ENCODE data around the gene CCM2. TPM values are rescaled to one million over a fixed set of nuclear protein-coding genes. Genes with fewer than 3 reads are reported as not detected.

Gene CCM2
- total and polyA plus RNA-seq, 2 experiments from 2014 or later: 24.9 to 40.1 TPM

DNA sequence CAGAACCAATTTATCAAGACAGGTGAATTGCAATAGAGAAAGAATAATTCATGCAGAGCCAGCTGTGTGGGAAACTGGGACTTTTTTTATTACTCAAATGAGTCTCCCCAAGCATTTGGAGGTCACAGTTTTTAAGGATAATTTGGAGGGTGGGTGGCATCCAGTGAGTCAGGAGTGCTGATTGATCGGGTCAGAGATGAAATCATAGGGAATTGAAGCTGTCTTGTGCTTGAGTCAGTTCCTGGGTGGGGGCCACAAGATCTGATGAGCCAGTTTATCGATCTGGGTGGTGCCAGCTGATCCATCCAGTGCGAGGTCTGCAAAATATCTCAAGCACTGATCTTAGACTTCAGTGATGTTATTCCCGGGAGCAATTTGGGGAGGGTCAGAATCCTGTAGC, 11.3 kb upstream of the CCM2 start:
- H3K4me3 Mint-ChIP-seq: no peak overlapping the region

More for the DNA sequence above, 11.3 kb upstream of the CCM2 start:
- TF ChIP-seq ZNF331 (CRISPR knock-in tag; IDR thresholded peaks at IDR 0.05; ENCODE audit: low read depth): no peak
- TF ChIP-seq POLR2AphosphoS5 (IDR thresholded peaks at IDR 0.05; ENCODE audit: low read depth): no peak
- no peak for TF ChIP-seq EZH2phosphoT487 (IDR thresholded peaks at IDR 0.05; ENCODE audit: unreplicated experiment)
- TF ChIP-seq, protein P1, sequence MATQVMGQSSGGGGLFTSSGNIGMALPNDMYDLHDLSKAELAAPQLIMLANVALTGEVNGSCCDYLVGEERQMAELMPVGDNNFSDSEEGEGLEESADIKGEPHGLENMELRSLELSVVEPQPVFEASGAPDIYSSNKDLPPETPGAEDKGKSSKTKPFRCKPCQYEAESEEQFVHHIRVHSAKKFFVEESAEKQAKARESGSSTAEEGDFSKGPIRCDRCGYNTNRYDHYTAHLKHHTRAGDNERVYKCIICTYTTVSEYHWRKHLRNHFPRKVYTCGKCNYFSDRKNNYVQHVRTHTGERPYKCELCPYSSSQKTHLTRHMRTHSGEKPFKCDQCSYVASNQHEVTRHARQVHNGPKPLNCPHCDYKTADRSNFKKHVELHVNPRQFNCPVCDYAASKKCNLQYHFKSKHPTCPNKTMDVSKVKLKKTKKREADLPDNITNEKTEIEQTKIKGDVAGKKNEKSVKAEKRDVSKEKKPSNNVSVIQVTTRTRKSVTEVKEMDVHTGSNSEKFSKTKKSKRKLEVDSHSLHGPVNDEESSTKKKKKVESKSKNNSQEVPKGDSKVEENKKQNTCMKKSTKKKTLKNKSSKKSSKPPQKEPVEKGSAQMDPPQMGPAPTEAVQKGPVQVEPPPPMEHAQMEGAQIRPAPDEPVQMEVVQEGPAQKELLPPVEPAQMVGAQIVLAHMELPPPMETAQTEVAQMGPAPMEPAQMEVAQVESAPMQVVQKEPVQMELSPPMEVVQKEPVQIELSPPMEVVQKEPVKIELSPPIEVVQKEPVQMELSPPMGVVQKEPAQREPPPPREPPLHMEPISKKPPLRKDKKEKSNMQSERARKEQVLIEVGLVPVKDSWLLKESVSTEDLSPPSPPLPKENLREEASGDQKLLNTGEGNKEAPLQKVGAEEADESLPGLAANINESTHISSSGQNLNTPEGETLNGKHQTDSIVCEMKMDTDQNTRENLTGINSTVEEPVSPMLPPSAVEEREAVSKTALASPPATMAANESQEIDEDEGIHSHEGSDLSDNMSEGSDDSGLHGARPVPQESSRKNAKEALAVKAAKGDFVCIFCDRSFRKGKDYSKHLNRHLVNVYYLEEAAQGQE (IDR thresholded peaks at IDR 0.05; ENCODE audit: unreplicated experiment): no peak
- TF ChIP-seq, protein P2, sequence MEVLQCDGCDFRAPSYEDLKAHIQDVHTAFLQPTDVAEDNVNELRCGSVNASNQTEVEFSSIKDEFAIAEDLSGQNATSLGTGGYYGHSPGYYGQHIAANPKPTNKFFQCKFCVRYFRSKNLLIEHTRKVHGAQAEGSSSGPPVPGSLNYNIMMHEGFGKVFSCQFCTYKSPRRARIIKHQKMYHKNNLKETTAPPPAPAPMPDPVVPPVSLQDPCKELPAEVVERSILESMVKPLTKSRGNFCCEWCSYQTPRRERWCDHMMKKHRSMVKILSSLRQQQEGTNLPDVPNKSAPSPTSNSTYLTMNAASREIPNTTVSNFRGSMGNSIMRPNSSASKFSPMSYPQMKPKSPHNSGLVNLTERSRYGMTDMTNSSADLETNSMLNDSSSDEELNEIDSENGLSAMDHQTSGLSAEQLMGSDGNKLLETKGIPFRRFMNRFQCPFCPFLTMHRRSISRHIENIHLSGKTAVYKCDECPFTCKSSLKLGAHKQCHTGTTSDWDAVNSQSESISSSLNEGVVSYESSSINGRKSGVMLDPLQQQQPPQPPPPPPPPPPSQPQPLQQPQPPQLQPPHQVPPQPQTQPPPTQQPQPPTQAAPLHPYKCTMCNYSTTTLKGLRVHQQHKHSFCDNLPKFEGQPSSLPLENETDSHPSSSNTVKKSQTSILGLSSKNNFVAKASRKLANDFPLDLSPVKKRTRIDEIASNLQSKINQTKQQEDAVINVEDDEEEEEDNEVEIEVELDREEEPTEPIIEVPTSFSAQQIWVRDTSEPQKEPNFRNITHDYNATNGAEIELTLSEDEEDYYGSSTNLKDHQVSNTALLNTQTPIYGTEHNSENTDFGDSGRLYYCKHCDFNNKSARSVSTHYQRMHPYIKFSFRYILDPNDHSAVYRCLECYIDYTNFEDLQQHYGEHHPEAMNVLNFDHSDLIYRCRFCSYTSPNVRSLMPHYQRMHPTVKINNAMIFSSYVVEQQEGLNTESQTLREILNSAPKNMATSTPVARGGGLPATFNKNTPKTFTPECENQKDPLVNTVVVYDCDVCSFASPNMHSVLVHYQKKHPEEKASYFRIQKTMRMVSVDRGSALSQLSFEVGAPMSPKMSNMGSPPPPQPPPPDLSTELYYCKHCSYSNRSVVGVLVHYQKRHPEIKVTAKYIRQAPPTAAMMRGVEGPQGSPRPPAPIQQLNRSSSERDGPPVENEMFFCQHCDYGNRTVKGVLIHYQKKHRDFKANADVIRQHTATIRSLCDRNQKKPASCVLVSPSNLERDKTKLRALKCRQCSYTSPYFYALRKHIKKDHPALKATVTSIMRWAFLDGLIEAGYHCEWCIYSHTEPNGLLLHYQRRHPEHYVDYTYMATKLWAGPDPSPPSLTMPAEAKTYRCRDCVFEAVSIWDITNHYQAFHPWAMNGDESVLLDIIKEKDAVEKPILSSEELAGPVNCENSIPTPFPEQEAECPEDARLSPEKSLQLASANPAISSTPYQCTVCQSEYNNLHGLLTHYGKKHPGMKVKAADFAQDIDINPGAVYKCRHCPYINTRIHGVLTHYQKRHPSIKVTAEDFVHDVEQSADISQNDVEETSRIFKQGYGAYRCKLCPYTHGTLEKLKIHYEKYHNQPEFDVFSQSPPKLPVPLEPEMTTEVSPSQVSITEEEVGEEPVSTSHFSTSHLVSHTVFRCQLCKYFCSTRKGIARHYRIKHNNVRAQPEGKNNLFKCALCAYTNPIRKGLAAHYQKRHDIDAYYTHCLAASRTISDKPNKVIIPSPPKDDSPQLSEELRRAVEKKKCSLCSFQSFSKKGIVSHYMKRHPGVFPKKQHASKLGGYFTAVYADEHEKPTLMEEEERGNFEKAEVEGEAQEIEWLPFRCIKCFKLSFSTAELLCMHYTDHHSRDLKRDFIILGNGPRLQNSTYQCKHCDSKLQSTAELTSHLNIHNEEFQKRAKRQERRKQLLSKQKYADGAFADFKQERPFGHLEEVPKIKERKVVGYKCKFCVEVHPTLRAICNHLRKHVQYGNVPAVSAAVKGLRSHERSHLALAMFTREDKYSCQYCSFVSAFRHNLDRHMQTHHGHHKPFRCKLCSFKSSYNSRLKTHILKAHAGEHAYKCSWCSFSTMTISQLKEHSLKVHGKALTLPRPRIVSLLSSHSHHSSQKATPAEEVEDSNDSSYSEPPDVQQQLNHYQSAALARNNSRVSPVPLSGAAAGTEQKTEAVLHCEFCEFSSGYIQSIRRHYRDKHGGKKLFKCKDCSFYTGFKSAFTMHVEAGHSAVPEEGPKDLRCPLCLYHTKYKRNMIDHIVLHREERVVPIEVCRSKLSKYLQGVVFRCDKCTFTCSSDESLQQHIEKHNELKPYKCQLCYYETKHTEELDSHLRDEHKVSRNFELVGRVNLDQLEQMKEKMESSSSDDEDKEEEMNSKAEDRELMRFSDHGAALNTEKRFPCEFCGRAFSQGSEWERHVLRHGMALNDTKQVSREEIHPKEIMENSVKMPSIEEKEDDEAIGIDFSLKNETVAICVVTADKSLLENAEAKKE (CRISPR knock-in tag; IDR thresholded peaks at IDR 0.05): no peak
- TF ChIP-seq, protein P3, sequence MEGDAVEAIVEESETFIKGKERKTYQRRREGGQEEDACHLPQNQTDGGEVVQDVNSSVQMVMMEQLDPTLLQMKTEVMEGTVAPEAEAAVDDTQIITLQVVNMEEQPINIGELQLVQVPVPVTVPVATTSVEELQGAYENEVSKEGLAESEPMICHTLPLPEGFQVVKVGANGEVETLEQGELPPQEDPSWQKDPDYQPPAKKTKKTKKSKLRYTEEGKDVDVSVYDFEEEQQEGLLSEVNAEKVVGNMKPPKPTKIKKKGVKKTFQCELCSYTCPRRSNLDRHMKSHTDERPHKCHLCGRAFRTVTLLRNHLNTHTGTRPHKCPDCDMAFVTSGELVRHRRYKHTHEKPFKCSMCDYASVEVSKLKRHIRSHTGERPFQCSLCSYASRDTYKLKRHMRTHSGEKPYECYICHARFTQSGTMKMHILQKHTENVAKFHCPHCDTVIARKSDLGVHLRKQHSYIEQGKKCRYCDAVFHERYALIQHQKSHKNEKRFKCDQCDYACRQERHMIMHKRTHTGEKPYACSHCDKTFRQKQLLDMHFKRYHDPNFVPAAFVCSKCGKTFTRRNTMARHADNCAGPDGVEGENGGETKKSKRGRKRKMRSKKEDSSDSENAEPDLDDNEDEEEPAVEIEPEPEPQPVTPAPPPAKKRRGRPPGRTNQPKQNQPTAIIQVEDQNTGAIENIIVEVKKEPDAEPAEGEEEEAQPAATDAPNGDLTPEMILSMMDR (conservative IDR thresholded peaks at IDR 0.05; ENCODE audit: low read depth in 2 of 2): no peak
- no peak for TF ChIP-seq STAT1 (IDR thresholded peaks at IDR 0.05; ENCODE audit: unreplicated experiment)
- TF ChIP-seq ZNF114 (CRISPR knock-in tag; IDR thresholded peaks at IDR 0.05): no peak
- no peak for TF ChIP-seq CREB1 (CRISPR knock-in tag; IDR thresholded peaks at IDR 0.05; ENCODE audit: low read depth)
- no peak for TF ChIP-seq NANOG (IDR thresholded peaks at IDR 0.05; ENCODE audit: borderline replicate concordance)
- TF ChIP-seq EZH2 (IDR thresholded peaks at IDR 0.05; ENCODE audit: low read depth, unreplicated experiment): no peak
- TF ChIP-seq, protein P4, sequence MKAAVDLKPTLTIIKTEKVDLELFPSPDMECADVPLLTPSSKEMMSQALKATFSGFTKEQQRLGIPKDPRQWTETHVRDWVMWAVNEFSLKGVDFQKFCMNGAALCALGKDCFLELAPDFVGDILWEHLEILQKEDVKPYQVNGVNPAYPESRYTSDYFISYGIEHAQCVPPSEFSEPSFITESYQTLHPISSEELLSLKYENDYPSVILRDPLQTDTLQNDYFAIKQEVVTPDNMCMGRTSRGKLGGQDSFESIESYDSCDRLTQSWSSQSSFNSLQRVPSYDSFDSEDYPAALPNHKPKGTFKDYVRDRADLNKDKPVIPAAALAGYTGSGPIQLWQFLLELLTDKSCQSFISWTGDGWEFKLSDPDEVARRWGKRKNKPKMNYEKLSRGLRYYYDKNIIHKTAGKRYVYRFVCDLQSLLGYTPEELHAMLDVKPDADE (IDR thresholded peaks at IDR 0.05): no peak
- no peak for TF ChIP-seq JUNB (IDR thresholded peaks at IDR 0.05; ENCODE audit: unreplicated experiment)
- Histone ChIP-seq H3F3A (replicated peaks; ENCODE audit: low read depth) (peaks cover 27% of the 10 kb centered on the region), H4K20me1 (replicated peaks; ENCODE audit: insufficient read depth) (peaks cover 13% of the 10 kb centered on the region), H3K36me3 (ENCODE audit: insufficient read depth) (peaks cover 22% of the 10 kb centered on the region), H3K27ac (ENCODE audit: low read depth) (no peak overlapping the region), H3K27me3 (ENCODE audit: insufficient read depth) (no peaks in the 10 kb centered on the region), H3K9me2 (ENCODE audit: insufficient read depth) (no peaks in the 10 kb centered on the region), H2AFZ (no peak overlapping the region), H3K4me3 (no peak overlapping the region), H3K79me2 (replicated peaks; ENCODE audit: insufficient read depth) (peaks cover 25% of the 10 kb centered on the region), H3K4me1 (ENCODE audit: insufficient read depth) (peaks cover 14% of the 10 kb centered on the region), H3K4me2 (no peak overlapping the region)
- ATAC-seq: no peak
- Mint-ChIP-seq H3K27ac (no peak overlapping the region), H3K36me3 (ENCODE audit: low read depth) (peaks cover 38% of the 10 kb centered on the region), H3K9me3 (no peaks in the 10 kb centered on the region), H3K27me3 (ENCODE audit: insufficient read depth, low read depth, poor library complexity) (peaks cover 22% of the 10 kb centered on the region), H3K4me1 (peaks cover 33% of the 10 kb centered on the region)
- DNase-seq (ENCODE audit: low spot score): no peak

All from GM23338 (cell line).